ENCODE measurements around the gene ZNF221. TPM values are rescaled to one million over a fixed set of nuclear protein-coding genes. Genes with fewer than 3 reads are reported as not detected.

ZNF221 gene
- total RNA-seq, 3 donors from 2014 or later, result 1.9 to 5.8 (median 1.9) TPM

- intact Hi-C loops (cut with DNase I, micrococcal nuclease), result no loop called here
- ATAC-seq (no peak), DNase-seq (no peak)
- no peaks in the 10 kb centered on the region for H3K36me3 ChIP-seq (ENCODE audit: low read depth)
- peaks cover 11% of the 10 kb centered on the region for H3K4me1 ChIP-seq (ENCODE audit: low read depth)
- TF ChIP-seq CTCF (IDR thresholded peaks at IDR 0.05), result no peak
- peak overlapping the region; percentile 80 for H3K4me3 ChIP-seq
- H3K9me3 ChIP-seq, result peaks cover 12% of the 10 kb centered on the region
These were observed 51.2 kb downstream of the ZNF221 start for GRCh38 chr19:44002212-44002565.

DNA sequence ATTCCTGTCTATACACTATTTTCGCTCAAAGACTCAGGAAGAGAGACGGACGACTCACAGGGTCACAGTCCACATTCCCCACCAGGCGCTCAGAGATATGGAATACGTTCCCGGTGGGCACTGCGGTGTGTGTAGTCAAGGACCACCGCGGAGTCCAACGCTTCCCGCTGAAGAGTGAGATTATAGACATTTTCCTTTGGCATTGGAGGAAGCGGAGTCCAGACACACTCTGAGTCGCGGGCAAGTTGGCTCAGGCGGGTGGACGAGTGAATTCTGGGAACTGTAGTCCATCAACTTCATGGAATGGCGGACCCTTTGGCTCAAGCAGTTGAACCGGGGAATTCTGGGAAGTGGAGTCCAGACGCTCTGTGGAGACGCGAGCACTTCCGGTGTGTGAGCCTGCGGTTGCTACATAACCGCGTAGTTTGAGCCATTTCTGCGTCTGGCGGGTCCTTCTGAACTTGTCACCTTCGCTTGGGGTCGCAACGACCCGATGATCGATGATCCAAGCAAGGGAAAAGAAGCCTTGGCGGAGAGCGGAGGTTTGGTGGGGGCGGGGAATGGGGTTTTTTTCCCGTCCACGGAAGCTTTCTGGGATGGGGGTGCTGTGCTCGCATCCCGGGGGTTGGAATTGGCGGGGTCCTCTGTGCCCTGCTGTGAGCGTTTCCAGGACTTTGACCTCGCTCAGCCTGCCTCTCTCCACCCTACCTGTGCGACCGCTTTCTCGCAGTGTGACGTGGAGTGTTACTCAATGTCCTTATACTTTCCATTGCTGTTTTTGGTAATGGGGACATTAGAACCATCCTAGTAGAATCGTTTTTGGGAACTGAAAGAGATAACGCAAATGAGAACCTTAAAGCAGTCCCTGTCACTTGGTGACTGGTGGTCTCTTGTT is 51.8 kb downstream of the ZNF221 start, which contains the start of gene ZNF230:
ZNF230 (plus strand) TSS at position 392 of the 895 bp plus-strand sequence. CDS start 4,122 bp downstream, outside the sequence.
- H3K4me3 ChIP-seq, result peak within 1 kb of the TSS; percentile 80
- intact Hi-C loops (cut with DNase I, micrococcal nuclease), result no loop called here
- peak; percentile 84 to 96 (median 91) for DNase-seq
- H3K9me3 ChIP-seq, result peaks cover 19% of the 10 kb centered on the region
- ATAC-seq, result peak; percentile 100
- no peak for TF ChIP-seq CTCF (IDR thresholded peaks at IDR 0.05)
- peaks cover 11% of the 10 kb centered on the region for H3K4me1 ChIP-seq (ENCODE audit: low read depth)
- no peaks in the 10 kb centered on the region for H3K36me3 ChIP-seq (ENCODE audit: low read depth)

DNA sequence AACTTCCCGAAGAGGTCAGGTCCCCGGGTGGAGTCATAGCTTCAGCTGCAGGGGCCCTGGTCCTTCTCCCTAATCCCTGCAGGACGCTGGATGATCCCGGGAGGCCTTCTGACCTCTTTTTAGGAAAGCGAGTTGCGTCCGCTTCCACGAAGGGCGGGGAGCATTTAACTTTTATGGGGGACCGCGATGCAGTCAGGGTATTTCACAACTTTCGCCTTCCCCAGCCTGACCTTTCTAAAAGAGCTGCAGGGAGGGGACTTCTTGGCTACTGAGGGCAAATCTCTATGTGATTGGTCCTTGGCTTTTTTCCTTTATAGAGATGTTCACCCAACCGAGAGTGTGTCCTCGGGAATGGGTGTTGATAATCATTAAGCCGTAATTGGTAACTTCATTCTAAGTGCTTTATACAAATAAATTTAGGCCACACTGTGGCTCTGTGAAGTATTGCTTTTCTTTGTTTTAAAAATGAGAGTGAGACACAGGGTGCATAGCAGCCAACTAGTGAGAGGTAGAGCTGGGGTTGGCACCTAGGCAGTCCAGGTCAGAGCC is 52.5 kb downstream of the ZNF221 start:
- Histone ChIP-seq H3K4me1 (ENCODE audit: low read depth) (peaks cover 11% of the 10 kb centered on the region), H3K9me3 (peaks cover 23% of the 10 kb centered on the region), H3K4me3 (peak overlapping the region; percentile 80), H3K36me3 (ENCODE audit: low read depth) (peaks cover 6% of the 10 kb centered on the region)
- ATAC-seq (peak; percentile 11), DNase-seq (peak in 2 of 3 donors; percentile 13 to 23)
- intact Hi-C loops (cut with DNase I, micrococcal nuclease), result no loop called here
- TF ChIP-seq CTCF (IDR thresholded peaks at IDR 0.05), result no peak

GRCh38 chr19:44005973-44006372 is 54.9 kb downstream of the ZNF221 start:
- no peak for ATAC-seq
- intact Hi-C loops (cut with DNase I, micrococcal nuclease), result no loop called here
- Histone ChIP-seq H3K4me1 (ENCODE audit: low read depth) (peaks cover 11% of the 10 kb centered on the region), H3K4me3 (no peak overlapping the region), H3K36me3 (ENCODE audit: low read depth) (peaks cover 28% of the 10 kb centered on the region), H3K9me3 (peaks cover 45% of the 10 kb centered on the region)
- DNase-seq, result no peak
- no peak for TF ChIP-seq CTCF (IDR thresholded peaks at IDR 0.05)

GRCh38 chr19:44007473-44007872 is 56.4 kb downstream of the ZNF221 start:
- no peak for ATAC-seq
- Histone ChIP-seq H3K4me1 (ENCODE audit: low read depth) (peaks cover 8% of the 10 kb centered on the region), H3K36me3 (ENCODE audit: low read depth) (peaks cover 32% of the 10 kb centered on the region), H3K9me3 (peaks cover 60% of the 10 kb centered on the region), H3K4me3 (no peak overlapping the region)
- intact Hi-C loops (cut with DNase I, micrococcal nuclease), result no loop called here
- TF ChIP-seq CTCF (IDR thresholded peaks at IDR 0.05), result no peak
- DNase-seq, result no peak
